HG03469 (cell line): Measurements from ENCODE around the gene ADD1.

Experiments used
- ATAC-seq: cut with Tn5 transposase; IDR thresholded peaks from one replicate; pipeline ENCODE4 v1.9.1; 2021; ENCODE audit warnings: mild to moderate bottlenecking, moderate library complexity, moderate number of reproducible peaks; ENCODE audit not compliant: unreplicated experiment

Gene ADD1

GRCh38 chr4:2961811-2962441 is 118.3 kb downstream of the ADD1 start:
- ATAC-seq: no peak

- ATAC-seq: no peak
Measured at GRCh38 chr4:2962614-2963174, 119.0 kb downstream of the ADD1 start.

- peak; percentile 91 for ATAC-seq
Measured at GRCh38 chr4:2963175-2963965, 119.7 kb downstream of the ADD1 start, which contains the start of the genes GRK4 and NOP14. Gene GRK4, plus strand, starts transcription at chr4:2963571. Its CDS starts 500 bp downstream, at chr4:2964071. Gene NOP14, minus strand, starts transcription at chr4:2963406. Its CDS starts 87 bp downstream, at chr4:2963319.

- ATAC-seq: peak; percentile 9
Measured at GRCh38 chr4:2963966-2964471, 120.4 kb downstream of the ADD1 start.

GRCh38 chr4:2964706-2965258 is 121.1 kb downstream of the ADD1 start:
- no peak for ATAC-seq

GRCh38 chr4:2965262-2965661 is 121.6 kb downstream of the ADD1 start:
- ATAC-seq: no peak

- ATAC-seq: no peak
Measured at GRCh38 chr4:2968381-2968780, 124.7 kb downstream of the ADD1 start.

- no peak for ATAC-seq
Measured at GRCh38 chr4:2971275-2971674, 127.6 kb downstream of the ADD1 start.

- ATAC-seq: no peak
Measured at GRCh38 chr4:2977211-2978088, 133.8 kb downstream of the ADD1 start.
